AG04450 (cell line): ENCODE measurements around the gene PLEKHG3. TPM values are rescaled to one million over a fixed set of nuclear protein-coding genes. Genes with fewer than 3 reads are reported as not detected.

ENCODE experiments used
- CTCF ChIA-PET: fragments of 300-600, 350-600 bp; formaldehyde crosslinking; extraction: SDS; loops from one replicate; lab custom pipeline; 2022; ENCODE audit warnings: antibody characterized with exemption, inconsistent platforms; lab: Charles Lee
- POLR2A ChIA-PET: fragments of 350-600 bp; formaldehyde crosslinking; extraction: SDS; loops from one replicate; lab custom pipeline; 2021; ENCODE audit warnings: antibody characterized with exemption, inconsistent platforms; lab: Yijun Ruan, JAX
- DNase-seq: peaks from one replicate; pipeline ENCODE4 v3.0.0-alpha.2; 2011; ENCODE audit warnings: low read depth, low spot score
- H3K27ac ChIP-seq: one replicate; pipeline ENCODE4 v1.5.1; 2012; ENCODE audit warnings: low read depth, low read length, control low read depth
- H3K27me3 ChIP-seq: one replicate; pipeline ENCODE4 v1.6.0; 2012; ENCODE audit warnings: low read length; ENCODE audit not compliant: control insufficient read depth, insufficient read depth
- H3K4me3 ChIP-seq: 2 replicates; pipeline ENCODE4 v1.5.1; 2011; ENCODE audit warnings: mild to moderate bottlenecking, low read depth, low read length, control low read depth
- H3K9me3 ChIP-seq: 2 replicates; pipeline ENCODE4 v1.5.1; 2012; ENCODE audit warnings: low read length; ENCODE audit not compliant: control insufficient read depth, insufficient read depth
- polyA plus RNA-seq: library from polyadenylated mRNA; depleted of rRNA; stranded (reverse); fragments of >200 nt; gene quantifications from 2 replicates; pipeline ENCODE4 v1.2.3, GENCODE V29; 2011
- TF ChIP-seq, protein P1 (sequence below): IDR thresholded peaks from 2 replicates; pipeline ENCODE4 v1.5.1; 2011; ENCODE audit warnings: low read depth, low read length, control low read depth, inconsistent platforms

PLEKHG3 gene
- polyA plus RNA-seq, 1 experiment = 6.6 TPM

DNA sequence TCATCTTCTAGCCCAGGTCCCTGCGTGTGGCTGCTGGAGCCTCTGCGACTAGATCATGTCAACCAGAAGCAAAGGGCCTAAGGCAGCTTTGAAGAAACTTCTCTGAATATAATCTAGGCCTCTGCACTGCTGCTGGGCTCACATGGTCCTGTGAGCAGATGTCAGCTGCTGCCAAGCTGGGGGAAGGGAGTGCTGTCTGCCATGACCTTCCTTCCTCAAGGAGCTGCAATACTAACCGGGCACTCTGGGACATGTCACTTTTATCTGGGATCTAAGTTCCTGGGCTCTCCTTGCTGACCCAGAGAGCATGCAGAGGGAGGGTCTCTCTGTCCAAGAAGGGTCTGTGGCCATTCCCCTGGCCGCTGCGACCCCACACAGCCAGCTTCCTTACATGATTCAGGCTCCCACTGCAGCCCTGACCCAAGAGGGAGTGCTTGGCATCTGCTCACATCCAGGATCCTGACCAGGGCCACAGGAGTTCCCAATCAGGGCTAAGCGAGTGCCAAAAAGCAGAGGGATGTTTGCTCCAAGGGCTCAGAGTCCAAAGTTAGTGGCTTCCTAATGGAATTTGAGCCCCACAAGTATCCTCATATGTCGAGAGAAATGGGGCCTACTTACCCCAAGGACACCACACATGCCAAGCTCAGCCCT is 74.0 kb downstream of the PLEKHG3 start:
- TF ChIP-seq, protein P1, sequence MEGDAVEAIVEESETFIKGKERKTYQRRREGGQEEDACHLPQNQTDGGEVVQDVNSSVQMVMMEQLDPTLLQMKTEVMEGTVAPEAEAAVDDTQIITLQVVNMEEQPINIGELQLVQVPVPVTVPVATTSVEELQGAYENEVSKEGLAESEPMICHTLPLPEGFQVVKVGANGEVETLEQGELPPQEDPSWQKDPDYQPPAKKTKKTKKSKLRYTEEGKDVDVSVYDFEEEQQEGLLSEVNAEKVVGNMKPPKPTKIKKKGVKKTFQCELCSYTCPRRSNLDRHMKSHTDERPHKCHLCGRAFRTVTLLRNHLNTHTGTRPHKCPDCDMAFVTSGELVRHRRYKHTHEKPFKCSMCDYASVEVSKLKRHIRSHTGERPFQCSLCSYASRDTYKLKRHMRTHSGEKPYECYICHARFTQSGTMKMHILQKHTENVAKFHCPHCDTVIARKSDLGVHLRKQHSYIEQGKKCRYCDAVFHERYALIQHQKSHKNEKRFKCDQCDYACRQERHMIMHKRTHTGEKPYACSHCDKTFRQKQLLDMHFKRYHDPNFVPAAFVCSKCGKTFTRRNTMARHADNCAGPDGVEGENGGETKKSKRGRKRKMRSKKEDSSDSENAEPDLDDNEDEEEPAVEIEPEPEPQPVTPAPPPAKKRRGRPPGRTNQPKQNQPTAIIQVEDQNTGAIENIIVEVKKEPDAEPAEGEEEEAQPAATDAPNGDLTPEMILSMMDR = no peak
- ChIA-PET POLR2A (no interaction called here), CTCF (interaction anchor here (0.7 to 1.6 kb wide), 2 partner anchors 14 to 22 kb away, joined by 4 read pairs; no protein-coding TSS in a partner anchor)
- H3K4me3 ChIP-seq = no peak overlapping the region
- H3K27me3 ChIP-seq = peaks cover 24% of the 10 kb centered on the region
- no peak overlapping the region for H3K27ac ChIP-seq
- H3K9me3 ChIP-seq = peaks cover 15% of the 10 kb centered on the region
- no peak for DNase-seq

DNA sequence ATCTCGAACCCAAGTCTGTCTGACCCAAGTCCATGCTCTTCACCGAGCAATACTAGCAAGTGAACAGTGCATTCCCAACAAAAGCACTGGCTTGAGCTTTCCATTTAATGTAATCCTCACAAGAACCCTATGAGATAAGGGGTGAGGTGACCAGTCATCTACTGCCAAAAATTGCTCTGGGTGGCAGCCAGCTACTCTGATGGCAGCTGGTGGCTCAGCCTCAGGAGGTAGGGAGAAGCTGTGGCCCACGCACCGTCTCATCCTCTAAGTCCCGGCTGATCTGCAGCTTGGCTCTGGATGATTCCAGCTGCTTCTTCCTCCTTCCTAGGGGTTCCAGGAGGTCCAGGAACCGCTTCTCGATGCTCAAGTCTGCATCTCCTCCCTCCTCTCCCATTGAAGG is 75.2 kb downstream of the PLEKHG3 start:
- ChIA-PET POLR2A (no interaction called here), CTCF (interaction anchor here (0.7 to 0.8 kb wide), 2 partner anchors 13 to 15 kb away, joined by 3 read pairs; no protein-coding TSS in a partner anchor)
- no peak overlapping the region for H3K4me3 ChIP-seq
- peaks cover 21% of the 10 kb centered on the region for H3K27me3 ChIP-seq
- no peak overlapping the region for H3K27ac ChIP-seq
- H3K9me3 ChIP-seq = peaks cover 5% of the 10 kb centered on the region; the same call in 1 of the 2 replicates
- no peak for DNase-seq
- TF ChIP-seq, protein P1 = no peak

DNA sequence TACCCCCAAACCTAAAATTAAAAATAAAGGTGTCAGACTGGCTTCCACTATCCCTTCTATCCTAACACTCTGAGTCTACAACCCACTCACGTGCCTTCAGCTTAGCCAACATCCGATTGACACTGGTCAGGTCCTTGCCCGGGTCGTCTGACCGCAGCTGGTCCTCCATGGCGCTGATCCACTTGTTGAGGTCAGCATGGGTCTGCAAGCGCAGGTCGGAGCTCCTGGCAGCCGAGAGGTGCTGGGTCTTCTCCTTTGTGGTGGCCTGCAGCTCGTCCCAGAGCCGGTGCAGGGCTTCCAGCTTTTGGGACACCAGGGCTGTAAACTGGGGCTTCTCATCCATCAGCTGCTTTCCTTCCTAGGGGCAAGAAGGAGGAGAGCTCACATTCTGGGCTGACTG is 78.0 kb downstream of the PLEKHG3 start:
- Histone ChIP-seq H3K27ac (no peak overlapping the region), H3K9me3 (no peaks in the 10 kb centered on the region; the same call in 1 of the 2 replicates), H3K4me3 (no peak overlapping the region), H3K27me3 (peaks cover 11% of the 10 kb centered on the region)
- POLR2A ChIA-PET = interaction anchor here (1.0 kb wide), 1 partner anchor 35 kb away, joined by 3 read pairs; no protein-coding TSS in a partner anchor
- CTCF ChIA-PET = interaction anchor here (0.8 to 1.1 kb wide), 3 partner anchors 19 to 110 kb away, joined by 3 to 4 read pairs (median 3); no protein-coding TSS in a partner anchor
- DNase-seq = no peak
- TF ChIP-seq, protein P1 = no peak

DNA sequence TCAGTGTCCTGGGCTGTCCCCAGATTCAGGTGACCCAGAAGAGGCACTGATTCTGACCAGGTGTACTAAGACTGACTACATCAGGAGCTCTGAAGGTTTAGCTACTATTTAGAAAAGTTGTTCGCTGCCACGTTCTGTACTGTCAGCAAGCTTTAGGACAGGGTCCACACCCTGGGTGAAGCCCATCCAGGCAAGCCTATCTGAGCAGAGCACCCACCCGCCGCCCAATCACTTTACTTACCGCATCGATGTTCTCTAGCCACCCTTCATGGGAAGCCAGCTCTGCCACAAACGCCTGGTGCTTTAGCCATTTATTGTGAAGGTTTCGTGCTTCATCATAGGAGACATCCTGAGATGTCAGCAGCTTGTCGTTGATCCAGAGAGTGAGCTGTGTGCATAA is 79.8 kb downstream of the PLEKHG3 start:
- Histone ChIP-seq H3K27ac (no peak overlapping the region), H3K27me3 (peaks cover 9% of the 10 kb centered on the region), H3K4me3 (no peak overlapping the region), H3K9me3 (no peaks in the 10 kb centered on the region; the same call in 1 of the 2 replicates)
- CTCF ChIA-PET = interaction anchor here (1.4 kb wide), 1 partner anchor 108 kb away, joined by 4 read pairs; no protein-coding TSS in a partner anchor
- DNase-seq = no peak
- TF ChIP-seq, protein P1 = no peak
- POLR2A ChIA-PET = no interaction called here
